ENCODE data around the gene IKZF1.

DNA sequence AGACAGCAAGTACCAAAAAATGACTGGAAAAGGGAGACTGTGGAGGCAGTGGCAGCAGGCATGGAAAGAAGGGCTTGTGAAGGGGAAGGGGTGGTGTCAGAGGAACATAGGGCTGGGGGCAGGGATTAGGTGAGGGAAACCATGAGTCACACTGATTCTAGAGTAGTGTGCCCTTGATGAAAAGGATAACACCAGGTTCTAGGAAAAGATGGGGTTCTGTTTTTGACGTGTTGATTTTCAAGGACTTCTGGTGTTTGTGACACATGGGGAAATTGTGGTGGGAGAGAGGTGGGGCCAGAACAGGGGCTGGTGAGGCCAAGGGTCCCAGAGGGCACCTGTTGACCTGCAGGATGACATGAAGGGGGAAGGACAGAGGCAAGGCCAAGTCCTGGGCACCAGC is 88.6 kb downstream of the IKZF1 start:
- TF ChIP-seq JUND (IDR thresholded peaks at IDR 0.05; ENCODE audit: borderline replicate concordance, low read depth, low read length) = peak; percentile 69
- TF ChIP-seq JUND (tag; IDR thresholded peaks at IDR 0.05; ENCODE audit: borderline replicate concordance, low read depth, low read length) = no peak; the same call in 2 of the 3 replicates
- TF ChIP-seq ELF4 (CRISPR knock-in tag; IDR thresholded peaks at IDR 0.05) = no peak
- TF ChIP-seq SNRNP70 (optimal IDR thresholded peaks at IDR 0.05; ENCODE audit: low read depth, low read length) = no peak
- TF ChIP-seq POLR2A (conservative IDR thresholded peaks at IDR 0.05) = no peak
- no peak for TF ChIP-seq EGR1 (conservative IDR thresholded peaks at IDR 0.05)
- TF ChIP-seq, protein P1, sequence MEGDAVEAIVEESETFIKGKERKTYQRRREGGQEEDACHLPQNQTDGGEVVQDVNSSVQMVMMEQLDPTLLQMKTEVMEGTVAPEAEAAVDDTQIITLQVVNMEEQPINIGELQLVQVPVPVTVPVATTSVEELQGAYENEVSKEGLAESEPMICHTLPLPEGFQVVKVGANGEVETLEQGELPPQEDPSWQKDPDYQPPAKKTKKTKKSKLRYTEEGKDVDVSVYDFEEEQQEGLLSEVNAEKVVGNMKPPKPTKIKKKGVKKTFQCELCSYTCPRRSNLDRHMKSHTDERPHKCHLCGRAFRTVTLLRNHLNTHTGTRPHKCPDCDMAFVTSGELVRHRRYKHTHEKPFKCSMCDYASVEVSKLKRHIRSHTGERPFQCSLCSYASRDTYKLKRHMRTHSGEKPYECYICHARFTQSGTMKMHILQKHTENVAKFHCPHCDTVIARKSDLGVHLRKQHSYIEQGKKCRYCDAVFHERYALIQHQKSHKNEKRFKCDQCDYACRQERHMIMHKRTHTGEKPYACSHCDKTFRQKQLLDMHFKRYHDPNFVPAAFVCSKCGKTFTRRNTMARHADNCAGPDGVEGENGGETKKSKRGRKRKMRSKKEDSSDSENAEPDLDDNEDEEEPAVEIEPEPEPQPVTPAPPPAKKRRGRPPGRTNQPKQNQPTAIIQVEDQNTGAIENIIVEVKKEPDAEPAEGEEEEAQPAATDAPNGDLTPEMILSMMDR (IDR thresholded peaks at IDR 0.05 in 2 of 3, conservative IDR thresholded peaks at IDR 0.05 in 1 of 3; ENCODE audit: insufficient read depth in 2 of 3, low read depth in 1 of 3, low read length in 3 of 3) = no peak
- TF ChIP-seq SP1 (CRISPR knock-in tag; IDR thresholded peaks at IDR 0.05) = no peak
- TF ChIP-seq RBM22 (IDR thresholded peaks at IDR 0.05; ENCODE audit: low read depth, low read length, poor library complexity, severe bottlenecking) = no peak
- no peak for TF ChIP-seq ZNF174 (CRISPR knock-in tag; IDR thresholded peaks at IDR 0.05)
- no peak for TF ChIP-seq POLR2AphosphoS5 (IDR thresholded peaks at IDR 0.05; ENCODE audit: control insufficient read depth, insufficient read depth, low read depth, low read length)
- no peak for TF ChIP-seq BACH1 (tag; IDR thresholded peaks at IDR 0.05)
- TF ChIP-seq, protein P2, sequence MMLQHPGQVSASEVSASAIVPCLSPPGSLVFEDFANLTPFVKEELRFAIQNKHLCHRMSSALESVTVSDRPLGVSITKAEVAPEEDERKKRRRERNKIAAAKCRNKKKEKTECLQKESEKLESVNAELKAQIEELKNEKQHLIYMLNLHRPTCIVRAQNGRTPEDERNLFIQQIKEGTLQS (IDR thresholded peaks at IDR 0.05) = 0 out of 2 replicates have a peak, but pooled peaks have one; percentile 32
- TF ChIP-seq, protein P2 (CRISPR knock-in tag; conservative IDR thresholded peaks at IDR 0.05) = no peak
